HG02642 (cell line): ENCODE results near the gene SEC63.

Source experiments
- ATAC-seq: cut with Tn5 transposase; IDR thresholded peaks from one replicate; pipeline ENCODE4 v1.9.1; 2021; ENCODE audit warnings: mild to moderate bottlenecking; ENCODE audit not compliant: unreplicated experiment, poor library complexity

Gene SEC63

DNA sequence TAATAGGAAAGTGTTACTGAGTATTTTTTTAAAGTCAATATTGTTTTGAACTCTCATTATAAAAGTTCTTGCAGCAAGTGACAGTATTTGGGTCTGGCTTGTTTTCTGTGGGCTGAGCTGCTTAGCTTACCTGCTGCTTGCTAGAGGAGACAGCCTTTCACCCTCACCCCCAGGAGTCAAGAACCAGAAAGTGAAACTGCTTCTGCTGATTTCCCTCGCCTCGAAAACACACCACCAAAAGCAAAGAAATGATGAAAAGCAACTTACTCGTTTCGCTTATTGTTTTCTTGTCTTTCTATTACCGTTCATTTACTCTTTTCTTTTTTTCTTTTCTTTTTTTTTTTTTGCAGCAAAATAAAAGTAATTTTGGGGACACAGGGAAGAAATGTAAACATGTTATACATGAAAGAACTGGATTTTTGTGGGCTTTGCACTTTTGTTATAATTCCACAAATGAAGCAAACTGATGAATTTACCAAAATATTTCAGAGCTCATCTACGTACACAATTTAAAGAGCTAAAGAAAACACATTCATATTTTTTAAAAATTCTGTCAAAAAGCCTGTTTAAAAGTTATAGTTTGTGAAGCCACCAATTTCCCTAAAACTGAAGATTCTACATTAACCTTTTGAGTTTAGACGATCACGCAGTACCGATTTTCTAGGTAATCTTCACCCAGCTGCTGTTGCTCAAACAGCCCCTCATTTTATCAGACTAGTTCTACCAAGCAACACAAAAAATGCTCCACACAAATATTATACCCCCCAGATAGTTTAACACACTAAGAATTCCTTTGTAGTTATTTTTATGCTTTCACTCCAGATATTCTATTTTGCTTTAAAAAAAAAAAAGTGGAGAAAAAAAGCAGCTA lies 135.6 kb downstream of the SEC63 start:
- peak; percentile 72 for ATAC-seq

DNA sequence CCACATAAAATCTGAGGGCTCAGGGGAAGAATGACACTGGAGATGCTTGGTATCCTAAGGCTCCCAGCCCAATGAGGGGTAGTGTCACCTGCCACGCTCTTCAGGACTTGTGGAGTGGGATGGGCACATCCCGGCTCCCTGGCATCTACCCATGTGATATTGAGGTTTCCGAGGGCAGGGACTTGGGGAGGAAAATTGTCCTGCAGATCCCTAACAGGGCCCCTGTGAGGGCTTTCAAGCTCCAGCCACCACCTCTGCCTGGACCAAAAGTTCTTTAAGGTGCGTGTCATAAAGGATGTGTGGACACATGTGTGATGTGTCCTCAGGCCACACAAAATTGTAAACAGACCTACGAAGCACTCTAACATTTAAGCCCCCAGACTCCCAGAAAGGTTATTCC lies 136.4 kb downstream of the SEC63 start:
- ATAC-seq = no peak

DNA sequence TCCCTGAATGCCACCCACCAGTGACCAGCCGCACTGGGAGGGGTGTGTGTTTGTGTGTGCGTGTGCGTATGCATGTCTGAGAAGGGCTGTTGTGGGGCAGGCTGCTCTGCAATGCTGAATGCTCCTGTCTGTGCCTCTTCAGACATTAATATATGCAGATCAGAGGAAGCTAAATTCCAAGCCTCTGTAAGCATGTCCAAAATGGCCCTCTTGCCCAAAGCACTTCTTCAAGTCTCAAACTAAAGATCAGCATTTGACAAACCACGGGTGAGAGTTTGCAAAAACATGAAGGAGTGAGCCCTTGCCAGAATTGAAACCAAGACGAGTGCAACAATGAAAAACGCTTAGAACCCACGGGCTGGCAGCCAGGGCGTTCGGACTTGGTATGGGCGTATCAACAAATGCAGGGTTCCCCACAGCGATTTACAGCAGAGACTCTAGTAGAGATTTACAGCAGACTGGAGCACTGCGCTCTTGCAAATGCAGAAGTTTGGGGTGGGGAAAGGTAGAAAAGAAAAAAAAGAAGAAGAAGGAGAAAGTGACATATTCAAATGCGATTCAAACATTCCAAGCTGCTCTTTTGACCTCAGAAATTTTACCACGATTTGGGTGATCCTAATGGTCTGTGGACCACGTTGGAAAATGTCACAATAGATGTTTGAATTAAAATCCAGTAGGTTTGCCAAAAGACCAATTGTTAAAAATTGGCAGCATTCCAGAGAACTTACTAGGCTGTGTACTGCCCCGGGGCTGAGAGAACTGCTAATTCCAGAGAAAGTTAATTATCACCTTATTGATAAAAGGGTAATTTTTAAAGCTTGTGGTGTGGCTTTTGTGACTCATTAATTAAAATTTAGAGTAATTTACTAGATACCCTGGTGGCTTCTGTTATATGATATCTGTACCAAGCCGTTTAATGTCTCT lies 137.4 kb downstream of the SEC63 start:
- ATAC-seq = no peak

DNA sequence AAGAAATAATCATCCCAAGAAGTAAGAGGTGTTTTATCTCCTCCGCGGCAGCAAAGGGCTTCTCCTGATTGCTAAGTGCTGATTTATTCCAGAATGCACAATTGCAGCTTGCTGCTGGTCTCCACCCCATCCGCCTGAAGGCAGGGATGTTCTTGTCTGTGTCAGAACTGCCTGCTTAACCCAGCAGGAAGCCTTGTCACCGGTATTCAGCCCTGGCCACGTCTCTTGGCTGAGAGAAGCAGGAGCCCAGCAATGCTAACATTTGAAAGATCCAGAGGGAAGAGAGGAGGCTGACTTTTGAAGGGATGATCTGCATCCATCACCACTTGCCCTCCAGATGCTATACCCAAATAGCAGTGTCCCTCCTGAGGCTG lies 138.1 kb downstream of the SEC63 start:
- ATAC-seq = no peak

DNA sequence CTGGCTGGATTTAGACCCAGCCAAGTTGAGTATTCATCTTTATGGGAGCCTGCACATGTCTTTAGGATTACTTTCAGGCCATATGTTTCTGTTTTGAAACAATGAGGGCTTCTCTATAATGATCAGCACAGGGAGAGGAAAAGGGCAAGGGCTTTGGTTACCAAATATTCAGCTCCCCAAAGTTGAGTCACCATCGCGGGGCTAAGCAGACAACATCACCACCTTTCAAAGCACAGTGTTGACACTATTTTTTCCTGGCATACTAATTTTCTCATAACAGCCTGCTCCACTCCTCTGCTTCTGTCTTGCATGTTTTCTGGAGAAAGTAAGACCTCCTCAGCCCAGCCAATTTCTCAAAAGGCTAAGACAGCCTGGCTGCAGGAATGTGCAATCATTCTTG lies 138.8 kb downstream of the SEC63 start:
- no peak for ATAC-seq

DNA sequence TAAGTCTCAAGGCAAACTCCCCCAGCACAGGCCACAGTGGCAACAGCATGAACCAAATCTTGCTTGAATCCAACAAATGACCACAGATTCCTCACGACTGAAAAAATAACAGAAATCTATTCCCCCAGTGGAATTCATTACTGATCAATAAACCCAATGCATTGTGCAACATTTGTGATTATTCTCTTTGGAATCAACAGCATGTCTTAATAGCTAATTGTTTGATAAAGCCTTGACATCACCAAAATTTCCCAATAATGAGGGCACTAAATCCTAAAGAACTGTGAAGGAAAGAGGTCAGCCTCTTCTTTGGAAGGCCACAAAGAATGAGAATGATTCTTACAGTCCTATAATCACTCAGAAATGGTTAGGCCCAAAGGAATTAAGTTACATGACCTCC lies 139.7 kb downstream of the SEC63 start:
- no peak for ATAC-seq

DNA sequence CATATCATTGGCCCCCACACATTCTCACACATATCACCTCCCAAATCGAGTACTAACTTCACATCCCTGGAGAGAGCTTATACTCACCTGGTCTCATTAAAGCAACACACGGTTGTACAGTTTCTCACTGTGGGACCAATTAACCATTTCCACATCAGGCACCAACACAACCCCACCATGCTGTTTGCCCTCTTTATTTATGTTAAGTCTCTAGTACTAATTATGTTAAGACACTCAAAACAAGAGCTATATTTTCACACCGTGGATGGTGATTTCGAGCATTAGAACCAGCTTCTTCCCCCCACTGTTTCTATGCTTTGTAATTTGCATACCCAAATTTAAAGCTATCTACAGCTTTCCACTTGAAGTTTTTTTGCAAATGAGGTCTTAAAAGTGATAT lies 140.2 kb downstream of the SEC63 start:
- ATAC-seq = no peak
